Brain microvascular endothelial cell (primary cell): ENCODE data around the gene TEAD4.

Experiments
- DNase-seq: peaks from one replicate; pipeline ENCODE4 v3.0.0-alpha.2; 2020
- H3K27ac ChIP-seq: fragments of 250-450 bp; sonication (Bioruptor Pico); 2 replicates; pipeline ENCODE4 v1.5.1; 2020; ENCODE audit warnings: mild to moderate bottlenecking, moderate library complexity
- H3K27me3 ChIP-seq: fragments of 250-450 bp; sonication (Bioruptor Pico); replicated peaks from 2 replicates; pipeline ENCODE4 v1.5.1; 2020; ENCODE audit warnings: mild to moderate bottlenecking
- H3K36me3 ChIP-seq: fragments of 250-450 bp; sonication (Bioruptor Pico); replicated peaks from 2 replicates; pipeline ENCODE4 v1.5.1; 2020; ENCODE audit warnings: mild to moderate bottlenecking
- H3K4me3 ChIP-seq: 2 replicates; pipeline ENCODE4 v1.5.1; 2011; ENCODE audit warnings: low read depth, mild to moderate bottlenecking, control low read depth, low read length, moderate library complexity
- in situ Hi-C: cut with HindIII; loops from 2 replicates; pipeline ENCODE4 v1.10.0; 2017; ENCODE audit warnings: low sequenced_read_pairs, low pct_ligation_motif_present
- TF ChIP-seq, protein P1 (sequence below): IDR thresholded peaks from 2 replicates; pipeline ENCODE4 v1.5.1; 2011; ENCODE audit warnings: low read depth, mild to moderate bottlenecking, moderate library complexity, low read length, control low read depth, inconsistent platforms; ENCODE audit errors: missing control alignments

The TEAD4 gene

GRCh38 chr12:2961705-2962104, 2.5 kb downstream of the TEAD4 start:
- no peak overlapping the region for H3K27ac ChIP-seq
- no peaks in the 10 kb centered on the region for H3K36me3 ChIP-seq
- DNase-seq: no peak
- peak overlapping the region; percentile 9 for H3K4me3 ChIP-seq
- in situ Hi-C loops: no loop called here
- no peaks in the 10 kb centered on the region for H3K27me3 ChIP-seq
- TF ChIP-seq, protein P1, sequence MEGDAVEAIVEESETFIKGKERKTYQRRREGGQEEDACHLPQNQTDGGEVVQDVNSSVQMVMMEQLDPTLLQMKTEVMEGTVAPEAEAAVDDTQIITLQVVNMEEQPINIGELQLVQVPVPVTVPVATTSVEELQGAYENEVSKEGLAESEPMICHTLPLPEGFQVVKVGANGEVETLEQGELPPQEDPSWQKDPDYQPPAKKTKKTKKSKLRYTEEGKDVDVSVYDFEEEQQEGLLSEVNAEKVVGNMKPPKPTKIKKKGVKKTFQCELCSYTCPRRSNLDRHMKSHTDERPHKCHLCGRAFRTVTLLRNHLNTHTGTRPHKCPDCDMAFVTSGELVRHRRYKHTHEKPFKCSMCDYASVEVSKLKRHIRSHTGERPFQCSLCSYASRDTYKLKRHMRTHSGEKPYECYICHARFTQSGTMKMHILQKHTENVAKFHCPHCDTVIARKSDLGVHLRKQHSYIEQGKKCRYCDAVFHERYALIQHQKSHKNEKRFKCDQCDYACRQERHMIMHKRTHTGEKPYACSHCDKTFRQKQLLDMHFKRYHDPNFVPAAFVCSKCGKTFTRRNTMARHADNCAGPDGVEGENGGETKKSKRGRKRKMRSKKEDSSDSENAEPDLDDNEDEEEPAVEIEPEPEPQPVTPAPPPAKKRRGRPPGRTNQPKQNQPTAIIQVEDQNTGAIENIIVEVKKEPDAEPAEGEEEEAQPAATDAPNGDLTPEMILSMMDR: no peak

DNA sequence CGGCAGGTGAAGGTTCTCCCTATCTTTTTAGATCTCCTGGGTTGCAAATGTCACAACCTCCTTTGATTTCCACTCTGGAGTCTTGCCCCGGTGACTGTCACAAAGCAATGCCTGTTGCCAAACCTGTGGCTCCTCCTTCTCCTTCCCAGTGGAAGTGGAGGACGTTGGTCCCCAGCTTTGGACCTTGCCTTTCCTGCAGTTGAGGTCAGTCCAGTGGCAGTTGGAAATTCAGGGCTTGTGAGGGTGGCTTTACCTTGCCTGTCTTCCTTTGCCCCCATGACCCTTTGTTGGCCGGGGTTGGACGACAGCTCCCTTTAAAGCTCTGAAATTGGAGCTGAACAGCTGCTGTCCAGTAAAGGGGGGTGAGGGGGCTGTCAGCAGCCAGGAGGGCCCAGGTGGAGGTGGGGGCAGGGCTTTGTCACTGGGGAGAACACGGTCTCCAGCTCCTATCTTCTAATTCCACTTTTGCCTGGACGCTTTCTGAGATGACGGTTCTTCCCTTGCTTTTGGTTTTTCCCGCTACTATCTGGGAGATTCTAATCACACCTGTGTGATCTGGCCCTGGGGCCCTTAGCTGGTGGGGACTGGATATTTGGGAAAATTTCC, 4.1 kb downstream of the TEAD4 start:
- no peak overlapping the region for H3K27ac ChIP-seq
- no peaks in the 10 kb centered on the region for H3K36me3 ChIP-seq
- no peak for DNase-seq
- in situ Hi-C loops: no loop called here
- no peak overlapping the region for H3K4me3 ChIP-seq
- TF ChIP-seq, protein P1: no peak
- no peaks in the 10 kb centered on the region for H3K27me3 ChIP-seq

- Histone ChIP-seq H3K4me3 (peak overlapping the region; percentile 32), H3K36me3 (no peaks in the 10 kb centered on the region), H3K27ac (no peak overlapping the region), H3K27me3 (no peaks in the 10 kb centered on the region)
- peak; percentile 16 for DNase-seq
- in situ Hi-C loops: no loop called here
- TF ChIP-seq, protein P1: no peak
Measured at GRCh38 chr12:2963760-2964292, 4.6 kb downstream of the TEAD4 start.

- H3K4me3 ChIP-seq: no peak overlapping the region
- H3K27me3 ChIP-seq: no peaks in the 10 kb centered on the region
- H3K27ac ChIP-seq: no peak overlapping the region
- no peak for DNase-seq
- H3K36me3 ChIP-seq: no peaks in the 10 kb centered on the region
- in situ Hi-C loops: no loop called here
- TF ChIP-seq, protein P1: no peak
Measured at GRCh38 chr12:2967651-2968050, 8.5 kb downstream of the TEAD4 start.

GRCh38 chr12:2970744-2971143, 11.5 kb downstream of the TEAD4 start:
- Histone ChIP-seq H3K4me3 (no peak overlapping the region), H3K27ac (no peak overlapping the region), H3K36me3 (no peaks in the 10 kb centered on the region), H3K27me3 (no peaks in the 10 kb centered on the region)
- in situ Hi-C loops: no loop called here
- TF ChIP-seq, protein P1: no peak
- no peak for DNase-seq

DNA sequence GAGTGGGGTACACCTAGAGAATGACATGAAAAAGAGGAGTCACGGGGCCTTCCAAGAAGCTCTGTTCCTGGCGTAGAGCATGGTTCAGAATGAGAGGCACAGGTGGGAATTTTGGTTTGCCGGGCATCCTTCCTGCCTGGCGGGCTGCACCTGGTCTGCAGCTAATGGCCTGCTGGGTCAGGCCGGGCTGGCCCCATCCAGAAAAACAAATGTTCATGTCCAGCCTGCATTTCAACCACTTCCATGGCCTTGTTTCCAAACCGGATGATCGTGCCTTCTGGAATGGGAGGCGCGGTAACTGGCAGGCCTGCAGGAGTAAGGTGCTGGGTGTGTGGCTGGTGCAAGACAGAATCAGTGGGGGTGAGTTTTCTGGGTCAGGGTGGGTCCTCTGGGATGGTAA, 14.4 kb downstream of the TEAD4 start:
- Histone ChIP-seq H3K27me3 (no peaks in the 10 kb centered on the region), H3K27ac (no peak overlapping the region), H3K4me3 (no peak overlapping the region), H3K36me3 (no peaks in the 10 kb centered on the region)
- no peak for DNase-seq
- TF ChIP-seq, protein P1: no peak
- in situ Hi-C loops: no loop called here
